CD14-positive monocyte (primary cell): ENCODE measurements around the gene DERL3. TPM values are rescaled to one million over a fixed set of nuclear protein-coding genes. Genes with fewer than 3 reads are reported as not detected.

Experiments used
- DNase-seq, 3 donors: peaks; one replicate each; pipeline ENCODE4 v3.0.0-alpha.2; 2011 to 2022
- H2AFZ ChIP-seq: 2 replicates; pipeline ENCODE4 v1.6.0; 2012; ENCODE audit warnings: mild to moderate bottlenecking, low read depth, low read length, inconsistent platforms; ENCODE audit not compliant: insufficient read depth, poor library complexity, severe bottlenecking
- H3K27ac ChIP-seq, 2 donors: 1 replicate in 1 of 2; 2 replicates in 1 of 2; pipeline ENCODE4 v1.5.1; 2012 to 2013; ENCODE audit warnings: low read length in 2 of 2, control low read depth in 1 of 2, inconsistent platforms in 1 of 2, low read depth in 1 of 2, mild to moderate bottlenecking in 1 of 2
- H3K27me3 ChIP-seq, 2 donors: one replicate each; pipeline versions ENCODE4 v1.6.0 to v1.6.1; 2011 to 2013; ENCODE audit warnings: low read length in 2 of 2; ENCODE audit not compliant: control insufficient read depth in 2 of 2, insufficient read depth in 2 of 2
- H3K36me3 ChIP-seq, 2 donors: replicated peaks in 1 of 2; 1 replicate in 1 of 2; 2 replicates in 1 of 2; pipeline versions ENCODE4 v1.5.1 to v1.6.1; 2012 to 2013; ENCODE audit warnings: low read length in 2 of 2, control low read depth in 1 of 2, inconsistent platforms in 1 of 2, mild to moderate bottlenecking in 1 of 2; ENCODE audit not compliant: insufficient read depth in 2 of 2, control insufficient read depth in 1 of 2
- H3K4me1 ChIP-seq, 2 donors: 1 replicate in 1 of 2; 2 replicates in 1 of 2; pipeline versions ENCODE4 v1.5.1 to v1.6.1; 2012 to 2013; ENCODE audit warnings: low read length in 2 of 2, control low read depth in 1 of 2, inconsistent platforms in 1 of 2, mild to moderate bottlenecking in 1 of 2, moderate library complexity in 1 of 2; ENCODE audit not compliant: insufficient read depth in 2 of 2, control insufficient read depth in 1 of 2
- H3K4me2 ChIP-seq: replicated peaks from 2 replicates; pipeline ENCODE3; 2012; ENCODE audit warnings: low read length, moderate library complexity, mild to moderate bottlenecking; ENCODE audit not compliant: poor library complexity, severe bottlenecking; ENCODE audit errors: extremely low read depth
- H3K4me3 ChIP-seq, 3 experiments: fragments of 200-600 bp in 1 of 3; sonication (generic) in 1 of 3; replicated peaks in 1 of 3; 1 replicate in 2 of 3; 2 replicates in 1 of 3; pipeline ENCODE4 v1.5.1; 2011 to 2013; ENCODE audit warnings: low read length in 3 of 3, mild to moderate bottlenecking in 3 of 3, control low read depth in 2 of 3, low read depth in 2 of 3, inconsistent platforms in 1 of 3, moderate library complexity in 1 of 3
- H3K79me2 ChIP-seq: 2 replicates; pipeline ENCODE4 v1.6.0; 2012; ENCODE audit warnings: mild to moderate bottlenecking, control low read depth, inconsistent platforms, low read length, moderate library complexity; ENCODE audit not compliant: insufficient read depth
- H3K9ac ChIP-seq: 2 replicates; pipeline ENCODE4 v1.6.0; 2017; ENCODE audit warnings: low read length, mild to moderate bottlenecking; ENCODE audit not compliant: insufficient read depth, poor library complexity, severe bottlenecking
- H3K9me3 ChIP-seq, 2 donors: replicated peaks in 1 of 2; 1 replicate in 1 of 2; 2 replicates in 1 of 2; pipeline versions ENCODE4 v1.5.1 to v1.6.1; 2012 to 2013; ENCODE audit warnings: low read length in 2 of 2, control low read depth in 1 of 2; ENCODE audit not compliant: control insufficient read depth in 1 of 2, insufficient read depth in 1 of 2
- H4K20me1 ChIP-seq: 2 replicates; pipeline ENCODE4 v1.6.0; 2012; ENCODE audit warnings: mild to moderate bottlenecking, low read length, control low read depth, moderate library complexity; ENCODE audit not compliant: insufficient read depth
- H3K27ac Mint-ChIP-seq, 7 donors: one replicate each; pipeline ENCODE4 v1.8.0; 2020; ENCODE audit warnings: mild to moderate bottlenecking in 7 of 7, mixed read lengths in 7 of 7, moderate library complexity in 6 of 7, inconsistent platforms in 2 of 7
- H3K27me3 Mint-ChIP-seq, 3 donors: one replicate each; pipeline ENCODE4 v1.8.0; 2021 to 2022; ENCODE audit warnings: low read depth in 3 of 3, mild to moderate bottlenecking in 3 of 3, mixed read lengths in 3 of 3, moderate library complexity in 3 of 3, inconsistent platforms in 1 of 3
- H3K36me3 Mint-ChIP-seq, 2 donors: one replicate each; pipeline ENCODE4 v1.8.0; 2020; ENCODE audit warnings: mixed read lengths in 2 of 2, inconsistent platforms in 1 of 2, mild to moderate bottlenecking in 1 of 2
- H3K4me1 Mint-ChIP-seq: one replicate; pipeline ENCODE4 v1.8.0; 2020; ENCODE audit warnings: mild to moderate bottlenecking, mixed read lengths
- H3K4me3 Mint-ChIP-seq, 2 donors: one replicate each; pipeline ENCODE4 v1.8.0; 2020; ENCODE audit warnings: mild to moderate bottlenecking in 2 of 2, mixed read lengths in 2 of 2, moderate library complexity in 1 of 2
- H3K9me3 Mint-ChIP-seq, 7 donors: one replicate each; pipeline ENCODE4 v1.8.0; 2020 to 2022; ENCODE audit warnings: mixed read lengths in 7 of 7, mild to moderate bottlenecking in 6 of 7, moderate library complexity in 6 of 7, inconsistent platforms in 2 of 7
- CTCF ChIP-seq: fragments of 200-600 bp; IDR thresholded peaks from one replicate; pipeline ENCODE4 v1.8.0; 2022; ENCODE audit warnings: antibody characterized with exemption, mild to moderate bottlenecking
- WGBS: methylation state at CpG from one replicate; pipeline ENCODE4 v1.1.5; 2013; ENCODE audit warnings: missing lambda C conversion rate; ENCODE audit not compliant: insufficient coverage; 5-methylcytosine and 5-hydroxymethylcytosine counted together
- intact Hi-C, 2 donors: fragments of 100-400 bp; cut with micrococcal nuclease; formaldehyde crosslinking; loops; one replicate each; pipeline versions ENCODE4 v1.15.0 to v1.15.1; 2023
- polyA plus RNA-seq, 3 donors: library from polyadenylated mRNA; depleted of rRNA in 1 of 3; unstranded in 2 of 3; stranded (reverse) in 1 of 3; fragments of 300-500 nt in 2 of 3; fragments of >200 nt in 1 of 3; fragmentation: Illumina TruSeq in 2 of 3; gene quantifications; 1 replicate in 2 of 3; 2 replicates in 1 of 3; pipeline ENCODE4 v1.2.3, GENCODE V29; 2012 to 2021

The DERL3 gene
- polyA plus RNA-seq, 3 donors: 0.23 to 0.64 (median 0.28) TPM

- H3K9me3 Mint-ChIP-seq: peaks cover 0 to 2% (median 0%) of the 10 kb centered on the region in 7 donors
- Histone ChIP-seq H3K4me1 (peaks cover 17 to 20% of the 10 kb centered on the region in 2 donors), H3K27me3 (peaks cover 0 to 5% of the 10 kb centered on the region in 2 donors), H2AFZ (no peak overlapping the region), H3K27ac (no peak overlapping the region), H3K9me3 (no peaks in the 10 kb centered on the region), H3K36me3 (no peaks in the 10 kb centered on the region), H4K20me1 (no peaks in the 10 kb centered on the region), H3K4me3 (no peak overlapping the region), H3K9ac (no peak overlapping the region), H3K79me2 (no peaks in the 10 kb centered on the region), H3K4me2 (no peak overlapping the region)
- H3K4me3 Mint-ChIP-seq: no peak overlapping the region
- H3K36me3 Mint-ChIP-seq: no peaks in the 10 kb centered on the region
- TF ChIP-seq CTCF: no peak
- no peak for DNase-seq
- intact Hi-C loops: loop anchor here (2.0 to 5.0 kb wide), 2 partner anchors 79 to 301 kb away; no protein-coding TSS in a partner anchor
- 87% methylated on average over 16 of the region's 24 CpGs for WGBS
- H3K27me3 Mint-ChIP-seq: peaks cover 8 to 11% (median 10%) of the 10 kb centered on the region in 3 donors
- no peak overlapping the region for H3K27ac Mint-ChIP-seq
- peaks cover 17% of the 10 kb centered on the region for H3K4me1 Mint-ChIP-seq
These were observed 9.4 kb upstream of the DERL3 start for GRCh38 chr22:23847991-23848864.

GRCh38 chr22:23847310-23847920, 8.6 kb upstream of the DERL3 start:
- H3K27ac Mint-ChIP-seq: no peak overlapping the region
- H3K27ac ChIP-seq: no peak overlapping the region
- no peak overlapping the region for H3K4me3 Mint-ChIP-seq

More at GRCh38 chr22:23847310-23847920, 8.6 kb upstream of the DERL3 start:
- 97% methylated on average over 6 of the region's 18 CpGs for WGBS
- Histone ChIP-seq H3K4me2 (no peak overlapping the region), H3K9ac (no peak overlapping the region), H3K9me3 (no peaks in the 10 kb centered on the region), H3K4me3 (no peak overlapping the region), H3K36me3 (no peaks in the 10 kb centered on the region), H2AFZ (no peak overlapping the region), H3K4me1 (peaks cover 17 to 20% of the 10 kb centered on the region in 2 donors), H3K79me2 (no peaks in the 10 kb centered on the region), H4K20me1 (no peaks in the 10 kb centered on the region), H3K27me3 (peaks cover 0 to 5% of the 10 kb centered on the region in 2 donors)
- peaks cover 0 to 2% (median 0%) of the 10 kb centered on the region in 7 donors for H3K9me3 Mint-ChIP-seq
- H3K27me3 Mint-ChIP-seq: peaks cover 8 to 11% (median 10%) of the 10 kb centered on the region in 3 donors
- intact Hi-C loops: loop anchor here in 1 of 2 donors (5.0 kb wide), 1 partner anchor 300 kb away; no protein-coding TSS in a partner anchor
- peaks cover 17% of the 10 kb centered on the region for H3K4me1 Mint-ChIP-seq
- no peaks in the 10 kb centered on the region for H3K36me3 Mint-ChIP-seq
- no peak for TF ChIP-seq CTCF
- no peak for DNase-seq
